Calu3 (cell line): ENCODE measurements around the gene KIFAP3. TPM values are rescaled to one million over a fixed set of nuclear protein-coding genes. Genes with fewer than 3 reads are reported as not detected.

Experiments used
- BruUV-seq: library from RNA; stranded (reverse); fragments of 400-500 nt; replicated peaks from 2 replicates; lab custom pipeline; 2021; lab: Mats Ljungman, UMichigan
- CTCF ChIA-PET: fragments of 300-600 bp; sonication (Branson Sonifier 250); formaldehyde crosslinking; loops from one replicate; lab custom pipeline; 2022; ENCODE audit warnings: antibody characterized with exemption; lab: Charles Lee
- DNase-seq: peaks from one replicate; pipeline ENCODE4 v3.0.0; 2022
- H3K27ac Mint-ChIP-seq: one replicate; pipeline ENCODE4 v1.8.0; 2022; ENCODE audit warnings: mixed read lengths; ENCODE audit not compliant: unreplicated experiment
- H3K27me3 Mint-ChIP-seq: one replicate; pipeline ENCODE4 v1.8.0; 2022; ENCODE audit warnings: mixed read lengths; ENCODE audit not compliant: unreplicated experiment
- H3K36me3 Mint-ChIP-seq: one replicate; pipeline ENCODE4 v1.8.0; 2022; ENCODE audit warnings: mild to moderate bottlenecking, moderate library complexity, mixed read lengths; ENCODE audit not compliant: insufficient read depth, unreplicated experiment
- H3K4me1 Mint-ChIP-seq: one replicate; pipeline ENCODE4 v1.8.0; 2022; ENCODE audit warnings: mild to moderate bottlenecking, low read depth, mixed read lengths; ENCODE audit not compliant: unreplicated experiment
- H3K4me3 Mint-ChIP-seq: one replicate; pipeline ENCODE4 v1.8.0; 2022; ENCODE audit warnings: mild to moderate bottlenecking, low read depth, moderate library complexity, mixed read lengths; ENCODE audit not compliant: unreplicated experiment
- H3K9me3 Mint-ChIP-seq: one replicate; pipeline ENCODE4 v1.8.0; 2022; ENCODE audit warnings: low read depth, mixed read lengths; ENCODE audit not compliant: unreplicated experiment
- intact Hi-C: fragments of 100-400 bp; cut with micrococcal nuclease; formaldehyde crosslinking; loops from one replicate; pipeline ENCODE4 v1.10.0; 2022; ENCODE audit not compliant: unreplicated experiment
- total RNA-seq: library from RNA; stranded (reverse); gene quantifications from 2 replicates; pipeline ENCODE4 v1.2.3, GENCODE V29; 2022
- TF ChIP-seq, protein P1 (sequence below): fragments of 200-600 bp; IDR thresholded peaks from one replicate; pipeline ENCODE4 v1.8.0; 2022; ENCODE audit warnings: antibody characterized with exemption; ENCODE audit not compliant: unreplicated experiment

KIFAP3 gene
- total RNA-seq, 1 experiment from 2014 or later: 16.2 TPM

DNA sequence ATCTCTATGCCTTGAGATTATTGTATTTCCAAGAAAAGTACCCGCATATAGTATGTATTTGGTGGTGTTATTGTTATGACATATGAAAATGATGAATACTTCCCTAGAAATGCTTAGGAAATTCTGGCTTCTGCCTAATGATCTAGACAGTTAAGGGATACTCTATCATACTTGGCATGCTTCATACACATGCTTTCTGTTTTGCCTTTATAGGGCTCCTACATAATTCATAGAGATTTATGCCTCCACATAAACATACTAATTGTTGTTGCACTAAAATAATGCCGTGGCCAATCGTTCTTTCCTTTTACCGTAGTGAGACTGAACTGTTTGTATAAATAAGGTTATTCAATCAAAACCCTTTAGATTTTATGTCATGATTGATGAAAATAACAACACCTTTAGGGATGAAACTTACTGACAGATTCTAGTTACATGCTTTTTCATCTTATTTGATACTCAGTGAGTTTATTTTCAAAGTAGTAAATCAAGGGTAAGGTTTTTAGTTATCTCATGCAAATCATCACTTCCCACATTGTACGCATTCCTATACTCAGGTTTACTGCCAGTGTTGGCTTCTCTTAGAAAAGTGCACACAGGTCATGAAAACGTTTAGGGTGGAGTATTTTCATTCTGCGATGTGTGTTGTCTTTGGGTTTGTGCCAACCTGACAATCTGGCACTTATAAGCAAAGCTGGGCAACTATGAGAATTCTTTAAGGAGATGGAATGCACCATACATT lies 140.3 kb downstream of the KIFAP3 start:
- CTCF ChIA-PET: no interaction called here
- peak; percentile 38 for DNase-seq
- TF ChIP-seq, protein P1, sequence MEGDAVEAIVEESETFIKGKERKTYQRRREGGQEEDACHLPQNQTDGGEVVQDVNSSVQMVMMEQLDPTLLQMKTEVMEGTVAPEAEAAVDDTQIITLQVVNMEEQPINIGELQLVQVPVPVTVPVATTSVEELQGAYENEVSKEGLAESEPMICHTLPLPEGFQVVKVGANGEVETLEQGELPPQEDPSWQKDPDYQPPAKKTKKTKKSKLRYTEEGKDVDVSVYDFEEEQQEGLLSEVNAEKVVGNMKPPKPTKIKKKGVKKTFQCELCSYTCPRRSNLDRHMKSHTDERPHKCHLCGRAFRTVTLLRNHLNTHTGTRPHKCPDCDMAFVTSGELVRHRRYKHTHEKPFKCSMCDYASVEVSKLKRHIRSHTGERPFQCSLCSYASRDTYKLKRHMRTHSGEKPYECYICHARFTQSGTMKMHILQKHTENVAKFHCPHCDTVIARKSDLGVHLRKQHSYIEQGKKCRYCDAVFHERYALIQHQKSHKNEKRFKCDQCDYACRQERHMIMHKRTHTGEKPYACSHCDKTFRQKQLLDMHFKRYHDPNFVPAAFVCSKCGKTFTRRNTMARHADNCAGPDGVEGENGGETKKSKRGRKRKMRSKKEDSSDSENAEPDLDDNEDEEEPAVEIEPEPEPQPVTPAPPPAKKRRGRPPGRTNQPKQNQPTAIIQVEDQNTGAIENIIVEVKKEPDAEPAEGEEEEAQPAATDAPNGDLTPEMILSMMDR: no peak
- H3K4me3 Mint-ChIP-seq: peak overlapping the region; percentile 8
- no peaks in the 10 kb centered on the region for H3K27me3 Mint-ChIP-seq
- H3K36me3 Mint-ChIP-seq: no peaks in the 10 kb centered on the region
- peaks cover 16% of the 10 kb centered on the region for H3K4me1 Mint-ChIP-seq
- no peaks in the 10 kb centered on the region for H3K9me3 Mint-ChIP-seq
- H3K27ac Mint-ChIP-seq: no peak overlapping the region
- intact Hi-C loops: loop anchor here (5.0 kb wide), 1 partner anchor 138 kb away; the partner anchor contains the start of gene KIFAP3
- no TSS peak for BruUV-seq

DNA sequence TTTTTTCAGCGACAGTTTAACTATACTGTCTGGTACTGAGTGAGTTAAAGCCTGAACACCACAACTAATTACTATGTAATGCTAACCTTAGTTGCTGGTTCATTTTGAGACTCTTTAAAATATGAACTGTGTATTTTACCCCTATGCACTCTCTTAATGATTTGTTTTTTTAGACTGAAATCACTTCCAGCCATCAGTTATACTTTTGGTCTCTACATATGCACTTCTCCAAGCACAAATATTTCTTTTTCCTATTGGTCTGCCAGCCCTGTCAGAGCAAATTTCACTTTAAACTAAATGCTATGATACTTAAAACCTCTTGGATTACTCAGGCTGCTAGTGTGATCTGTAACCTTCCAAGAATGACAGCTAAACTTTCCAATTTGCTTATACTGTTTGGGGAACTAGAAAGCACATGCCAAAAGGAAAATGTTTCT lies 142.7 kb downstream of the KIFAP3 start:
- DNase-seq: no peak
- peaks cover 16% of the 10 kb centered on the region for H3K4me1 Mint-ChIP-seq
- H3K36me3 Mint-ChIP-seq: no peaks in the 10 kb centered on the region
- no TSS peak for BruUV-seq
- no peaks in the 10 kb centered on the region for H3K27me3 Mint-ChIP-seq
- no peak overlapping the region for H3K4me3 Mint-ChIP-seq
- intact Hi-C loops: loop anchor here (5.0 kb wide), 1 partner anchor 140 kb away; the partner anchor contains the start of gene KIFAP3
- TF ChIP-seq, protein P1: no peak
- H3K27ac Mint-ChIP-seq: no peak overlapping the region
- CTCF ChIA-PET: no interaction called here
- no peaks in the 10 kb centered on the region for H3K9me3 Mint-ChIP-seq

DNA sequence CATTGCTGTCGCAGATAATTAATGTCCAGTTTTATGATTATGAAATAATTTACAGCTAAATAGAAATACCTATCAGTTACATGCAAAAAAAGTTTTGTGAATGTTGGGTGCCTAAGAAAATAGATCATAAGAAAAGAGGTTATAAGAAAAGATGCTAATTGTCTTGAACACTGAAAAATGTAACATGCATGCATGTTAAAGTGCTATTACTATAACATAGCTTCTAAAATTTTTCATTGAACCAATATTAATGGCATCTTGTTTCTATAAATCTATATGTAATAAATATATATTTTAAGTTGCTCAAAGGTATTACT lies 145.3 kb downstream of the KIFAP3 start:
- Mint-ChIP-seq H3K9me3 (no peaks in the 10 kb centered on the region), H3K36me3 (no peaks in the 10 kb centered on the region), H3K4me3 (no peak overlapping the region), H3K4me1 (peaks cover 20% of the 10 kb centered on the region), H3K27ac (no peak overlapping the region), H3K27me3 (no peaks in the 10 kb centered on the region)
- intact Hi-C loops: loop anchor here (1.0 to 10.0 kb wide), 5 partner anchors 606 to 999 kb away; partner anchors contain the start of gene GORAB
- TF ChIP-seq, protein P1: no peak
- CTCF ChIA-PET: interaction anchor here (0.7 to 1.0 kb wide), 2 partner anchors 999 to 1001 kb away, joined by 3 read pairs; no protein-coding TSS in a partner anchor
- DNase-seq: no peak
- no TSS peak for BruUV-seq

DNA sequence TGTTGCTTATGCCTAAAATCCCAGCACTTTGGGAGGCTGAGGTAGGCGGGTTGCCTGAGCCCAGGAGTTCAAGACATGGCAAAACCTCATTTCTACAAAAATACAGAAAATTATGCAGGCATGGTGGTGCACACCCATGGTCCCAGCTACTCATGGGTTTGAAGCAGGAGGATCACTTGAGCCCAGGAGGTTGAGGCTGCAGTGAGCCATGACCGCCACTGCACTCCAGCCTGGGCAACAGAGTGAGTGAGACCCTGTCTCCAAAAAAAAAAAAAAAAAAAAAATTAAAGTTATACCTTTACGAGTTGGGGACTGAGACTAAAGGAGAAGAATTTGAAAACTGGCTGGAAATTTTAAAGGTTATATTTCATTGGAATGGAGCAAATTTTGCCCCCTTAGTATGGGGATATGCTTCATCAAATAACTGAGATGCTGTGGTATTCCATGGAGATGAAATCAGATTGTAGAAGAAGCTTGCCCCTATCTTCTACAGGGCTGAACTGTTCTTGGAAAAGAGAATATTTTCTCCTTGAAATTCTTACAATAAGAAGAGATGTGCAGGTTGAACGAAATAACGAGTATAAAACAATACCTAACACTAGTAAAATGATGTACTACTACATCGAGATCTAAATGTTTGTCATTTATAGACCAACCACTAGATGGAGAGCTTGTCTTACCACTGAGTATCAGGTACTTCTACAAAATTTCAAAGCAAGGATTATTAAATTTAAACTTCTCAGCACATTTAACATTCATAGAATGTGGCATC lies 145.9 kb downstream of the KIFAP3 start:
- TF ChIP-seq, protein P1: peak; percentile 53
- BruUV-seq: no TSS peak
- Mint-ChIP-seq H3K9me3 (no peaks in the 10 kb centered on the region), H3K27me3 (no peaks in the 10 kb centered on the region), H3K27ac (no peak overlapping the region), H3K4me3 (no peak overlapping the region), H3K4me1 (peaks cover 15% of the 10 kb centered on the region), H3K36me3 (no peaks in the 10 kb centered on the region)
- CTCF ChIA-PET: interaction anchor here (0.7 to 1.1 kb wide), 3 partner anchors 9 to 1001 kb away, joined by 3 to 5 read pairs (median 3); no protein-coding TSS in a partner anchor
- no peak for DNase-seq
- intact Hi-C loops: loop anchor here (1.0 to 10.0 kb wide), 5 partner anchors 606 to 1000 kb away; partner anchors contain the start of gene GORAB
